ENCODE results near the gene CACNA1H.

Gene CACNA1H

GRCh38 chr16:1126044-1126443 lies 26.9 kb upstream of the CACNA1H start:
- no peak overlapping the region for H3K4me3 ChIP-seq (ENCODE audit: low read depth, low read length)
- TF ChIP-seq CTCF (IDR thresholded peaks at IDR 0.05; ENCODE audit: control insufficient read depth, extremely low read depth, insufficient read depth), result no peak
- no peak for DNase-seq (ENCODE audit: low read depth)

DNA sequence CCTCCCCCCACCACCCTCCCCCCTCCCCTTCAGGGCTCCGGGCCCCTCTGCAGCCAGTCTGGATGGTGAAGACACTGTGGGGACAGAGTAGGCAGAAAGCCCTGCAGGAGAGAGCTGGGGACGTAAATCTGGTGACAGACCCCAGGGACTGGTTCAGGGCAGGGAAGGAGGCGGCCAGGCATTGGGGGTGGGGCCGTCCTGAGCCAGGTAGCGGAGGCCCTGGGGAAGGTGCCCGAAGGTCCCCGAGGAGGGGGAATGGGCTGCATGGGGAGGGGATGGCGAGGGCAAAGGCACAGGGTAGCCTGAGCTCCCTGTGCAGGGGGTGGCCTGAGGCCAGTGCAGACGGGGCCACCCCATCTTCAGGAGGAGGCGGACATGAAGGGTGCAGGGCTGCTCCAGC lies 26.3 kb upstream of the CACNA1H start:
- no peak for TF ChIP-seq CTCF (IDR thresholded peaks at IDR 0.05; ENCODE audit: control insufficient read depth, extremely low read depth, insufficient read depth)
- no peak for DNase-seq (ENCODE audit: low read depth)
- H3K4me3 ChIP-seq (ENCODE audit: low read depth, low read length), result no peak overlapping the region

DNA sequence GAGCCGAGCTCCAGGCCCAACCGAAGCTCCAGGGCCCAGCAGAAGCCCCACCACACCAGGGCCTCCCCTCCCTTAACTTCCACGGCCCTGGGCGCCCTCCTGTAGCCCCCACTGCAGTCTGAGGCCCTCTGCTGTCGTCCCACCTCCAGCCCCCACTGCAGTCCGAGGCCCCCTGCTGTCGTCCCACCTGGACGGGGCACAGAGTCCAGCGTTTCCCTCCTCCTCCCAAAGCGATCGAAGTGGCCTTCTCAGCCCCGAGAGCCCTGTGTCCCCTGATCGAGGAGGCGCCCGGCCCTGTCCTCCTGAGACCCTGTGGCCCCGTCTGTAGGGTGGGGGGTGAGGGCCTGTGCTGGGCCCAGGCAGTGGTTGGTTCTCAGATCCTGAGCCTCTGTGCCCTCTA lies 25.8 kb upstream of the CACNA1H start:
- DNase-seq (ENCODE audit: low read depth), result no peak
- no peak for TF ChIP-seq CTCF (IDR thresholded peaks at IDR 0.05; ENCODE audit: control insufficient read depth, extremely low read depth, insufficient read depth)
- no peak overlapping the region for H3K4me3 ChIP-seq (ENCODE audit: low read depth, low read length)

- no peak overlapping the region for H3K4me3 ChIP-seq (ENCODE audit: low read depth, low read length)
- no peak for TF ChIP-seq CTCF (IDR thresholded peaks at IDR 0.05; ENCODE audit: control insufficient read depth, extremely low read depth, insufficient read depth)
- no peak for DNase-seq (ENCODE audit: low read depth)
These were observed 24.8 kb upstream of the CACNA1H start for GRCh38 chr16:1127971-1128715.

- no peak for TF ChIP-seq CTCF (IDR thresholded peaks at IDR 0.05; ENCODE audit: control insufficient read depth, extremely low read depth, insufficient read depth)
- no peak overlapping the region for H3K4me3 ChIP-seq (ENCODE audit: low read depth, low read length)
- no peak for DNase-seq (ENCODE audit: low read depth)
These were observed 23.6 kb upstream of the CACNA1H start for GRCh38 chr16:1129106-1129960.

GRCh38 chr16:1130382-1130781 lies 22.5 kb upstream of the CACNA1H start:
- no peak overlapping the region for H3K4me3 ChIP-seq (ENCODE audit: low read depth, low read length)
- no peak for TF ChIP-seq CTCF (IDR thresholded peaks at IDR 0.05; ENCODE audit: control insufficient read depth, extremely low read depth, insufficient read depth)
- DNase-seq (ENCODE audit: low read depth), result no peak
